Body of pancreas (tissue), 4 donors: ENCODE measurements around the gene OVOL1. TPM values are rescaled to one million over a fixed set of nuclear protein-coding genes. Genes with fewer than 3 reads are reported as not detected.

Experiments used
- ATAC-seq: fragments of 150-250 bp; one replicate; pipeline ENCODE4 v1.9.1; 2016
- DNase-seq, 4 donors: peaks; one replicate each; pipeline ENCODE4 v3.0.0-alpha.2; 2019
- H3K27ac ChIP-seq, 4 donors: fragments of 200-600 bp; sonication (generic); 1 replicate in 3 of 4; 2 replicates in 1 of 4; pipeline versions ENCODE4 v1.5.1 to v1.6.1; 2016 to 2019; ENCODE audit warnings: mild to moderate bottlenecking in 1 of 4, mixed read lengths in 1 of 4, moderate library complexity in 1 of 4
- H3K27me3 ChIP-seq, 2 donors: fragments of 200-600 bp; sonication (generic); one replicate each; pipeline ENCODE4 v1.6.0; 2016; ENCODE audit warnings: mild to moderate bottlenecking in 1 of 2
- H3K36me3 ChIP-seq, 2 donors: fragments of 200-600 bp; sonication (generic); replicated peaks in 1 of 2; 2 replicates each; pipeline ENCODE4 v1.5.1; 2016; ENCODE audit warnings: low read depth in 2 of 2; ENCODE audit not compliant: insufficient read depth in 1 of 2
- H3K4me1 ChIP-seq: fragments of 200-600 bp; sonication (generic); one replicate; pipeline ENCODE4 v1.6.0; 2016
- H3K4me3 ChIP-seq, 2 donors: fragments of 200-600 bp; sonication (generic); 1 replicate in 1 of 2; 2 replicates in 1 of 2; pipeline ENCODE4 v1.5.1; 2016 to 2019
- H3K9me3 ChIP-seq, 3 donors: fragments of 200-600 bp; sonication (generic); 1 replicate in 2 of 3; 2 replicates in 1 of 3; pipeline ENCODE4 v1.5.1; 2016
- CTCF ChIP-seq, 7 experiments: fragments of 450-650 bp in 4 of 7; fragments of 200-600 bp in 3 of 7; sonication (generic) in 3 of 7; IDR thresholded peaks; one replicate each; pipeline ENCODE4 v1.5.1; 2016 to 2019; ENCODE audit warnings: antibody characterized with exemption in 7 of 7
- POLR2A ChIP-seq, 3 donors: fragments of 450-650 bp; IDR thresholded peaks; one replicate each; pipeline ENCODE4 v1.6.1; 2016; ENCODE audit warnings: antibody characterized with exemption in 3 of 3, mild to moderate bottlenecking in 2 of 3
- WGBS, 2 donors: methylation state at CpG; one replicate each; pipeline ENCODE4 v1.1.5; 2017; 5-methylcytosine and 5-hydroxymethylcytosine counted together
- intact Hi-C: fragments of 100-400 bp; cut with DNase I; formaldehyde crosslinking; loops from one replicate; pipeline ENCODE4 v1.15.1; 2023
- total RNA-seq, 2 donors: library from RNA; depleted of rRNA; stranded (reverse); fragments of >200 nt; gene quantifications; one replicate each; pipeline ENCODE4 v1.1.0, GENCODE V29; 2016

Gene OVOL1
- total RNA-seq, 2 donors from 2014 or later: 0.78 to 1.3 TPM

- TF ChIP-seq POLR2A (IDR thresholded peaks at IDR 0.05) (no peak), CTCF (IDR thresholded peaks at IDR 0.05) (no peak)
Observed at GRCh38 chr11:65817312-65817834, 30.5 kb downstream of the OVOL1 start.

GRCh38 chr11:65817835-65818680, 31.2 kb downstream of the OVOL1 start:
- no peaks in the 10 kb centered on the region for H3K9me3 ChIP-seq
- peak; percentile 93 to 97 (median 96) for DNase-seq
- H3K36me3 ChIP-seq: no peaks in the 10 kb centered on the region
- peak overlapping the region in 1 of 2 donors; percentile 33 for H3K4me3 ChIP-seq
- 6 to 10% methylated on average over 33 to 65 of the region's 74 CpGs for WGBS, 2 donors
- intact Hi-C loops: no loop called here
- H3K27me3 ChIP-seq: no peaks in the 10 kb centered on the region
- ATAC-seq: peak; percentile 95
- H3K27ac ChIP-seq: peak overlapping the region; percentile 79 to 89 (median 85)
- TF ChIP-seq POLR2A (IDR thresholded peaks at IDR 0.05) (no peak), CTCF (IDR thresholded peaks at IDR 0.05) (peak; percentile 96 to 100 (median 100))
- peaks cover 32% of the 10 kb centered on the region for H3K4me1 ChIP-seq

More at GRCh38 chr11:65817312-65817834, 30.5 kb downstream of the OVOL1 start:
- Histone ChIP-seq H3K4me1 (peaks cover 25% of the 10 kb centered on the region), H3K27me3 (no peaks in the 10 kb centered on the region), H3K36me3 (no peaks in the 10 kb centered on the region), H3K27ac (peak overlapping the region in 3 of 4 donors; percentile 79 to 89 (median 88)), H3K4me3 (peak overlapping the region in 1 of 2 donors; percentile 33), H3K9me3 (no peaks in the 10 kb centered on the region)
- 51 to 58% methylated on average over 5 of the region's 5 CpGs for WGBS, 2 donors
- DNase-seq (no peak), ATAC-seq (no peak)
- intact Hi-C loops: no loop called here

- H3K27ac ChIP-seq: peak overlapping the region in 3 of 4 donors; percentile 25 to 36 (median 29)
- 49 to 100% methylated on average over 1 to 8 of the region's 8 CpGs for WGBS, 2 donors
Observed at GRCh38 chr11:65821107-65821506, 34.2 kb downstream of the OVOL1 start.

GRCh38 chr11:65822776-65823528, 36.1 kb downstream of the OVOL1 start:
- H3K4me3 ChIP-seq: no peak overlapping the region
- peak overlapping the region in 3 of 4 donors; percentile 15 to 27 (median 19) for H3K27ac ChIP-seq
- ATAC-seq: peak; percentile 67
- no peaks in the 10 kb centered on the region for H3K9me3 ChIP-seq
- 30 to 39% methylated on average over 15 of the region's 15 CpGs for WGBS, 2 donors
- no peak for TF ChIP-seq POLR2A (IDR thresholded peaks at IDR 0.05)
- TF ChIP-seq CTCF (IDR thresholded peaks at IDR 0.05): peak in 1 of 7 experiments; percentile 10
- peak; percentile 51 to 80 (median 70) for DNase-seq
- H3K27me3 ChIP-seq: no peaks in the 10 kb centered on the region
- peaks cover 26% of the 10 kb centered on the region for H3K4me1 ChIP-seq
- intact Hi-C loops: loop anchor here (5.0 kb wide), 1 partner anchor 106 kb away; no protein-coding TSS in a partner anchor
- no peaks in the 10 kb centered on the region for H3K36me3 ChIP-seq

More at GRCh38 chr11:65821107-65821506, 34.2 kb downstream of the OVOL1 start:
- Histone ChIP-seq H3K4me1 (peaks cover 37% of the 10 kb centered on the region), H3K27me3 (no peaks in the 10 kb centered on the region), H3K4me3 (no peak overlapping the region), H3K9me3 (no peaks in the 10 kb centered on the region), H3K36me3 (no peaks in the 10 kb centered on the region)
- no peak for TF ChIP-seq POLR2A (IDR thresholded peaks at IDR 0.05)
- TF ChIP-seq CTCF (IDR thresholded peaks at IDR 0.05): no peak
- DNase-seq: peak in 2 of 4 donors; percentile 17 to 37
- intact Hi-C loops: loop anchor here (5.0 kb wide), 1 partner anchor 104 kb away; no protein-coding TSS in a partner anchor
- no peak for ATAC-seq
